Colonic mucosa (tissue), 4 donors: ENCODE results near the gene USH2A. TPM values are rescaled to one million over a fixed set of nuclear protein-coding genes. Genes with fewer than 3 reads are reported as not detected.
"Not testable (repeated sequence)": the region's sequence is repeated elsewhere in the genome, so short reads cannot be mapped to it uniquely, and the experiment has no call there.

Source experiments
- DNase-seq: peaks from one replicate; pipeline ENCODE4 v3.0.0-alpha.2; 2020
- H3K27ac ChIP-seq: fragments of 200-600 bp; one replicate; pipeline ENCODE4 v1.8.0; 2021
- H3K27me3 ChIP-seq: fragments of 200-600 bp; one replicate; pipeline ENCODE4 v1.8.0; 2021
- H3K36me3 ChIP-seq: fragments of 200-600 bp; one replicate; pipeline ENCODE4 v1.8.0; 2021
- H3K4me1 ChIP-seq: fragments of 200-600 bp; one replicate; pipeline ENCODE4 v1.8.0; 2021; ENCODE audit warnings: mild to moderate bottlenecking
- H3K4me3 ChIP-seq: fragments of 200-600 bp; one replicate; pipeline ENCODE4 v1.8.0; 2021
- H3K9ac ChIP-seq, 2 donors: one replicate each; pipeline ENCODE4 v1.7.0; 2013; ENCODE audit warnings: control low read depth in 2 of 2, low read depth in 2 of 2, low read length in 2 of 2
- H3K9me3 ChIP-seq: fragments of 200-600 bp; one replicate; pipeline ENCODE4 v1.8.0; 2021
- intact Hi-C: fragments of 100-400 bp; cut with DNase I; formaldehyde crosslinking; loops from one replicate; pipeline ENCODE4 v1.14.1; 2022
- total RNA-seq, 2 donors: library from RNA; stranded (reverse); fragmentation: NEBNext Ultra II Directional in 1 of 2; extraction: Animal tissue kit (Norgen Biotek cat#: 25700) in 1 of 2; gene quantifications; one replicate each; pipeline ENCODE4 v1.2.1, GENCODE V29; 2021
- TF ChIP-seq, protein P1 (sequence below): fragments of 200-600 bp; IDR thresholded peaks from one replicate; pipeline ENCODE4 v1.8.0; 2022; ENCODE audit warnings: antibody characterized with exemption, mild to moderate bottlenecking
- donor health status: healthy.
- donor health status: DM: no; HTN: no; CAD: no.
- donor health status: DM: no; HTN: no; CAD: no.

The USH2A gene
- total RNA-seq, 2 donors from 2014 or later, result 0.02 TPM; not detected in 1

DNA sequence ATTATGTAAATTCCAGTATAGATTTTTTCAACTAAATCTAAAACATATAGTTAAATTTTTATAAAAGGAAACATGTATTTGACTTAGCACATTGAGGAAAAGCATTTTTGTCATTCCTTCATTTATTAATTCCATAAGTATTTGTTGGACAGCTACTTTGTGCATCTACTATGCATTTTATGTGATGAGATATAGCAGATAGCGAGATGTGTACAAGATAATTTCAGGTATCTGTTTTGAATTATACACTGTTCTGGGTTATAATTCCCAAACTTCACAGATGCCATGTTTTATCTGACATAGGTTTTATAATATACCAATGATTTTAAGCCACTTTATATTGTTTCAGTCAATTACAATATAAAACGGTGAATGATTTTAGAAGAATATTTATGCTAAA, 398.7 kb downstream of the USH2A start:
- no peaks in the 10 kb centered on the region for H3K36me3 ChIP-seq
- no peaks in the 10 kb centered on the region for H3K4me1 ChIP-seq
- TF ChIP-seq, protein P1, sequence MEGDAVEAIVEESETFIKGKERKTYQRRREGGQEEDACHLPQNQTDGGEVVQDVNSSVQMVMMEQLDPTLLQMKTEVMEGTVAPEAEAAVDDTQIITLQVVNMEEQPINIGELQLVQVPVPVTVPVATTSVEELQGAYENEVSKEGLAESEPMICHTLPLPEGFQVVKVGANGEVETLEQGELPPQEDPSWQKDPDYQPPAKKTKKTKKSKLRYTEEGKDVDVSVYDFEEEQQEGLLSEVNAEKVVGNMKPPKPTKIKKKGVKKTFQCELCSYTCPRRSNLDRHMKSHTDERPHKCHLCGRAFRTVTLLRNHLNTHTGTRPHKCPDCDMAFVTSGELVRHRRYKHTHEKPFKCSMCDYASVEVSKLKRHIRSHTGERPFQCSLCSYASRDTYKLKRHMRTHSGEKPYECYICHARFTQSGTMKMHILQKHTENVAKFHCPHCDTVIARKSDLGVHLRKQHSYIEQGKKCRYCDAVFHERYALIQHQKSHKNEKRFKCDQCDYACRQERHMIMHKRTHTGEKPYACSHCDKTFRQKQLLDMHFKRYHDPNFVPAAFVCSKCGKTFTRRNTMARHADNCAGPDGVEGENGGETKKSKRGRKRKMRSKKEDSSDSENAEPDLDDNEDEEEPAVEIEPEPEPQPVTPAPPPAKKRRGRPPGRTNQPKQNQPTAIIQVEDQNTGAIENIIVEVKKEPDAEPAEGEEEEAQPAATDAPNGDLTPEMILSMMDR, result no peak
- H3K27ac ChIP-seq, result no peak overlapping the region
- H3K4me3 ChIP-seq, result no peak overlapping the region
- H3K9ac ChIP-seq, result no peak overlapping the region
- no peaks in the 10 kb centered on the region for H3K27me3 ChIP-seq
- no peaks in the 10 kb centered on the region for H3K9me3 ChIP-seq
- no peak for DNase-seq
- intact Hi-C loops, result no loop called here

DNA sequence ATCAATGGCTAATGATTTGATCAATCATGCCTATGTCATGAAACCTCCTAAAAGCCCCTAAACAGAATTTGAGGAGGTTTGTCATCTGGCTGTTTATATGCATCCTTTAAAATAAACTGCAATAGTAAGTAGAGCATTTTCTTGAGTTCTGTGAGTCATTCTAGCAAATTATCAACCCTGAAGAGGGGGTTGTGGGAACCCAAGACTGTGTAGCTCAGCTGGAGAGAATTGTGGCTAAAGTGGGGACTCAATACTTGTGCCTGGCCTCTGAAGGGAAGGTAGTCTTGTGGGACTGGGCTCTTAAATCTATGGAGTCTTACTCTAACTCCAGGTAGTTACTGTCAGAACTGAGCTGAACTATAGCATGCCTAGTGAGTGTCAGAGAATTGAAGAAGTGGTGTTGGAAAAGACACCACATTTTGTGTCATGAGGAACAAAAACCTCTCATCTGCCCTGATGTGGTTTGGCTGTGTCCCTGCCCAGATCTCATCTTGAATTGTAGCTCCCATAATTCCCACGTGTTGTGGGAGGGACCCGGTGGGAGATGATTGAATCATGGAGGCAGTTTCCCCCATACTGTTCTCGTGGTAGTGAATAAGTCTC, 402.4 kb downstream of the USH2A start:
- Histone ChIP-seq H3K9ac (no peak overlapping the region), H3K4me3 (no peak overlapping the region), H3K27me3 (no peaks in the 10 kb centered on the region), H3K4me1 (no peaks in the 10 kb centered on the region), H3K27ac (no peak overlapping the region), H3K9me3 (no peaks in the 10 kb centered on the region), H3K36me3 (no peaks in the 10 kb centered on the region)
- DNase-seq, result no peak
- intact Hi-C loops, result no loop called here
- TF ChIP-seq, protein P1, result no peak

DNA sequence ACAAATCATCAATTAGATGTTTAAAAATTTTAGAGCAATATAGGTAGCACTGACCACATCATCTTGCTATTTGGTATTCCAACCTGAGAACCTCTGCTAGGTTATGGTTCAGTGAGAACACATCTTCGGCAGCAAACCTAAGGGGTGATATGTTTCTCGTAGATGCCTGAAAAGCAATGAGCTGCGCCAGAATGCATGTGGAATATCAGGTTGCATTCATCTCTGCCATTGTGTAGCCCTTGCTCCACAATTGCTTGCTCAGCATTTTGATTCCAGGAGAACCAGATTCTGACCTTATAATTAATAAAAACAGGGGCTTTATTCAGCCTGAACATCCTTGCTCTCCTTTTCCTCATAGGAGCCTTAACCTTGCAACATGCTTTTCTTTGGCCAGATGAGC, 408.1 kb downstream of the USH2A start:
- Histone ChIP-seq H3K27me3 (no peaks in the 10 kb centered on the region), H3K9ac (no peak overlapping the region)
- no peak for DNase-seq

DNA sequence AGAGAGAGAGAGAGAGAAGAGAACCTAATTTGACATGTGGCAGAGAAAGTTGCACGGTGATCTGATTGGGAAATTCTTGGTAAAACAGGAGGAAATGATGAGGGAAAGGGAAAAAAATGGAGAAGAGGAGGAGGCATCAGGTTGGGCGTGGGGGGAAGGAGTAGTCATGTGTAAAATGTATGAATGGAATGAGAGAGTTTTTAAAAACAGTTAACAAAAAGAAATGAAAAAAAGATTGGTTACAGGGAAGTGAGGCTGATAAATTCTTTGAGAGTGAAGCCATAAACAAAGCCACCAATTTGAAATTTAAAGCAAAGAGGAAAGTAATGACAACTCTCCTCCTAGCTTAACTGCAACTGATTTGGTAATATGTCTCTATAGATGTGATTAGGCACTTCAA, 409.2 kb downstream of the USH2A start:
- TF ChIP-seq, protein P1, result no peak
- H3K27ac ChIP-seq, result no peak overlapping the region
- H3K9me3 ChIP-seq, result no peaks in the 10 kb centered on the region
- H3K27me3 ChIP-seq, result no peaks in the 10 kb centered on the region
- intact Hi-C loops, result no loop called here
- no peak for DNase-seq
- no peak overlapping the region for H3K9ac ChIP-seq
- no peaks in the 10 kb centered on the region for H3K36me3 ChIP-seq
- H3K4me3 ChIP-seq, result no peak overlapping the region
- H3K4me1 ChIP-seq, result no peaks in the 10 kb centered on the region

More for the DNA sequence above, 408.1 kb downstream of the USH2A start:
- no peaks in the 10 kb centered on the region for H3K9me3 ChIP-seq
- no peaks in the 10 kb centered on the region for H3K36me3 ChIP-seq
- TF ChIP-seq, protein P1, result no peak
- no peak overlapping the region for H3K4me3 ChIP-seq
- H3K4me1 ChIP-seq, result no peaks in the 10 kb centered on the region
- no peak overlapping the region for H3K27ac ChIP-seq
- intact Hi-C loops, result no loop called here

DNA sequence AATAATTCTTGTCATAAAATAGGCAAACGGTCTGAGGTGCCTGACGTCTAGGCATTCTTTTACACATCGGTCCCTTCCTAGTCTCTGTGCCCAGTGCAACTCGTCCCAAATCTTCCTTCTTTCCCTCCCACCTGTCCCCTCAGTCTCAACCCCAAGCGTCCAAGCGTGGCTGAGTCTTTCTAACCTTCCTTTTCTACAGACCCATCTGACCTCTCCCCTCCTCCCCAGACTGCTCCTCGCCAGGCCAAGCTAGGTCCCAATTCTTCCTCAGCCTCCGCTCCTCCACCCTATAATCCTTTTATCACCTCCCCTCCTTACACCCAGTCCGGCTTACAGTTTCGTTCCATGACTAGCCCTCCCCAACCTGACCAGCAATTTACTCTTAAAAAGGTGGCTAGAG, 413.8 kb downstream of the USH2A start:
- H3K27me3 ChIP-seq, H3K27ac ChIP-seq, H3K9me3 ChIP-seq, DNase-seq, intact Hi-C loops, H3K4me1 ChIP-seq, H3K36me3 ChIP-seq, H3K4me3 ChIP-seq, H3K9ac ChIP-seq: not testable (repeated sequence)

DNA sequence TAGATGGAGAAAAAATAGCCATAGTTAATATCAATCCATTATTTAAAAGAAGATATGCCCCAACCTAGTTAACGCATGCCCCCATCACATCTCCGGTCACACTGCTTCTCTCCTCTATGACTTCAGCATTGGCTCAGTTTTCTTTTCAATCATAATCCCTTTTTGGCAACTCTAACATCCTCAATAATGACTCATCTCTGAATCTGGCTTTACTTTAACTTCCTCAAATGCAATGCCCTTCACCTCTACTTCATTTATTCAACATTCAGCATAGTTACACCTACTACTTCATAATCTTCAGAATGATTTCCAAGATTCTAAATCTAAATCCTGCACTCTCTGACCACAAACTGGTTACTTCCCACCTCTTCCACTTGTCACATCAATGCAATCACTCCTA, 417.3 kb downstream of the USH2A start:
- no peaks in the 10 kb centered on the region for H3K9me3 ChIP-seq
- no peak for DNase-seq
- no peaks in the 10 kb centered on the region for H3K36me3 ChIP-seq
- intact Hi-C loops, result no loop called here
- no peaks in the 10 kb centered on the region for H3K4me1 ChIP-seq
- no peak overlapping the region for H3K27ac ChIP-seq
- H3K27me3 ChIP-seq, result no peaks in the 10 kb centered on the region
- no peak overlapping the region for H3K9ac ChIP-seq
- no peak overlapping the region for H3K4me3 ChIP-seq
- TF ChIP-seq, protein P1, result no peak
